GM19452 (cell line): ENCODE results near the gene RSPH10B2.
"Not testable (repeated sequence)": the region's sequence is repeated elsewhere in the genome, so short reads cannot be mapped to it uniquely, and the experiment has no call there.

Experiments
- ATAC-seq: cut with Tn5 transposase; IDR thresholded peaks from one replicate; pipeline ENCODE4 v1.9.1; 2021; ENCODE audit not compliant: unreplicated experiment

The RSPH10B2 gene

GRCh38 chr7:6781581-6781980 is 27.7 kb downstream of the RSPH10B2 start:
- not testable (repeated sequence) for ATAC-seq

- not testable (repeated sequence) for ATAC-seq
These were observed 35.5 kb downstream of the RSPH10B2 start for GRCh38 chr7:6789353-6789752.

GRCh38 chr7:6792113-6792872 is 38.4 kb downstream of the RSPH10B2 start:
- ATAC-seq, result not testable (repeated sequence)

- ATAC-seq, result not testable (repeated sequence)
These were observed 40.4 kb downstream of the RSPH10B2 start for GRCh38 chr7:6794276-6794675.

GRCh38 chr7:6797218-6797617 is 43.3 kb downstream of the RSPH10B2 start:
- ATAC-seq, result not testable (repeated sequence)

GRCh38 chr7:6798047-6798446 is 44.1 kb downstream of the RSPH10B2 start:
- ATAC-seq, result not testable (repeated sequence)

- ATAC-seq, result not testable (repeated sequence)
These were observed 46.0 kb downstream of the RSPH10B2 start for GRCh38 chr7:6799887-6800286.

GRCh38 chr7:6800331-6800730 is 46.4 kb downstream of the RSPH10B2 start:
- ATAC-seq, result not testable (repeated sequence)

- not testable (repeated sequence) for ATAC-seq
These were observed 53.6 kb downstream of the RSPH10B2 start for GRCh38 chr7:6807393-6807918.

- not testable (repeated sequence) for ATAC-seq
These were observed 54.1 kb downstream of the RSPH10B2 start for GRCh38 chr7:6807959-6808358.

GRCh38 chr7:6813011-6813410 is 59.1 kb downstream of the RSPH10B2 start:
- not testable (repeated sequence) for ATAC-seq

GRCh38 chr7:6815470-6815869 is 61.6 kb downstream of the RSPH10B2 start:
- ATAC-seq, result not testable (repeated sequence)

GRCh38 chr7:6821622-6822021 is 67.7 kb downstream of the RSPH10B2 start:
- not testable (repeated sequence) for ATAC-seq

- peak; percentile 55 for ATAC-seq
These were observed 71.6 kb downstream of the RSPH10B2 start for GRCh38 chr7:6825236-6826125.

- ATAC-seq, result peak; percentile 99
These were observed 72.2 kb downstream of the RSPH10B2 start, which contains the start of gene CCZ1B for GRCh38 chr7:6826151-6826550. Gene CCZ1B (minus strand): TSS chr7:6826275. CDS start chr7:6826197, 78 bp downstream.

- not testable (repeated sequence) for ATAC-seq
These were observed 73.3 kb downstream of the RSPH10B2 start for GRCh38 chr7:6827180-6827579.

- ATAC-seq, result not testable (repeated sequence)
These were observed 75.7 kb downstream of the RSPH10B2 start for GRCh38 chr7:6829616-6830015.

GRCh38 chr7:6830026-6830425 is 76.1 kb downstream of the RSPH10B2 start:
- not testable (repeated sequence) for ATAC-seq

GRCh38 chr7:6831018-6831725 is 77.3 kb downstream of the RSPH10B2 start:
- no peak for ATAC-seq

GRCh38 chr7:6833636-6834035 is 79.7 kb downstream of the RSPH10B2 start:
- no peak for ATAC-seq

- ATAC-seq, result not testable (repeated sequence)
These were observed 81.6 kb downstream of the RSPH10B2 start for GRCh38 chr7:6835521-6835920.
